HepG2 (cell line): Measurements from ENCODE around the gene SULT1A3. TPM values are rescaled to one million over a fixed set of nuclear protein-coding genes. Genes with fewer than 3 reads are reported as not detected.
"Not testable (repeated sequence)": the region's sequence is repeated elsewhere in the genome, so short reads cannot be mapped to it uniquely, and the experiment has no call there.

Experiments
- ATAC-seq: fragments of 200-7000 bp; cut with Tn5 transposase; 3 replicates; pipeline ENCODE4 v1.9.1; 2020; ENCODE audit warnings: mild to moderate bottlenecking, moderate library complexity
- BruUV-seq: library from RNA; stranded (reverse); fragments of 400-500 nt; replicated peaks from 2 replicates; lab custom pipeline; 2021; lab: Mats Ljungman, UMichigan
- CTCF ChIA-PET: fragments of 300-600 bp; formaldehyde crosslinking; extraction: SDS; loops from one replicate; lab custom pipeline; 2021; ENCODE audit warnings: low total read pairs, inconsistent platforms, low intra/inter-chr PET ratio; lab: Yijun Ruan, JAX
- POLR2A ChIA-PET: fragments of 350-600 bp; sonication (Branson Sonifier 250); formaldehyde crosslinking; loops from one replicate; lab custom pipeline; 2020; ENCODE audit warnings: antibody characterized with exemption, inconsistent platforms; lab: Yijun Ruan, JAX
- DNase-seq: peaks from one replicate; pipeline ENCODE4 v3.0.0-alpha.2; 2015; ENCODE audit warnings: low spot score
- FAIRE-seq: peaks from 3 replicates; lab custom pipeline; 2011; peaks lifted over from hg19 to GRCh38; lab: Jason Lieb, UNC
- H2AFZ ChIP-seq: one replicate; pipeline ENCODE4 v1.6.1; 2011; ENCODE audit warnings: low read length, inconsistent platforms
- H3K27ac ChIP-seq: fragments of 300-600 bp; 3 replicates; pipeline ENCODE4 v1.8.0; 2011; ENCODE audit warnings: mixed run types, mild to moderate bottlenecking, mixed read lengths, low read length, inconsistent platforms; ENCODE audit not compliant: insufficient read depth; ENCODE audit errors: extremely low read length
- H3K27me3 ChIP-seq, 2 experiments: fragments of 200-600 bp in 1 of 2; 2 replicates in 1 of 2; 3 replicates in 1 of 2; pipeline versions ENCODE4 v1.6.0 to v1.8.0; 2011; ENCODE audit warnings: low read length in 2 of 2, mild to moderate bottlenecking in 2 of 2, moderate library complexity in 2 of 2, inconsistent platforms in 1 of 2; ENCODE audit not compliant: insufficient read depth in 2 of 2, control insufficient read depth in 1 of 2
- H3K36me3 ChIP-seq, 2 experiments: fragments of 200-600 bp in 1 of 2; replicated peaks in 1 of 2; 2 replicates in 1 of 2; 3 replicates in 1 of 2; pipeline versions ENCODE4 v1.5.1 to v1.8.0; 2011; ENCODE audit warnings: low read length in 2 of 2, inconsistent platforms in 1 of 2; ENCODE audit not compliant: insufficient read depth in 2 of 2, control insufficient read depth in 1 of 2
- H3K4me1 ChIP-seq: 2 replicates; pipeline ENCODE4 v1.5.1; 2012; ENCODE audit warnings: low read length, inconsistent platforms; ENCODE audit not compliant: insufficient read depth
- H3K4me2 ChIP-seq: 2 replicates; pipeline ENCODE4 v1.6.0; 2011; ENCODE audit warnings: low read depth, low read length, inconsistent platforms
- H3K4me3 ChIP-seq, 3 experiments: fragments of 200-600 bp in 1 of 3; sonication (generic), shearing (Covaris generic) in 1 of 3; replicated peaks in 1 of 3; 2 replicates each; pipeline ENCODE4 v1.5.1; 2011 to 2016; ENCODE audit warnings: low read length in 3 of 3, inconsistent platforms in 2 of 3, low read depth in 2 of 3, mild to moderate bottlenecking in 2 of 3, control low read depth in 1 of 3, mixed read lengths in 1 of 3; ENCODE audit not compliant: insufficient read depth in 1 of 3
- H3K79me2 ChIP-seq: one replicate; pipeline ENCODE4 v1.6.1; 2011; ENCODE audit warnings: low read length, inconsistent platforms; ENCODE audit not compliant: insufficient read depth
- H3K9ac ChIP-seq: 2 replicates; pipeline ENCODE4 v1.6.0; 2011; ENCODE audit warnings: mild to moderate bottlenecking, low read depth, low read length, inconsistent platforms; ENCODE audit not compliant: insufficient read depth
- H3K9me3 ChIP-seq: 2 replicates; pipeline ENCODE4 v1.5.1; 2012; ENCODE audit warnings: mild to moderate bottlenecking, low read length
- H4K20me1 ChIP-seq: 2 replicates; pipeline ENCODE4 v1.6.0; 2011; ENCODE audit warnings: inconsistent platforms, mild to moderate bottlenecking, low read length, moderate library complexity; ENCODE audit not compliant: insufficient read depth
- EP300 ChIP-seq, 3 experiments: sonication (generic) in 1 of 3; formaldehyde crosslinking in 1 of 3; IDR thresholded peaks; 2 replicates each; pipeline versions ENCODE4 v1.5.1 to v1.6.1; 2011 to 2020; ENCODE audit warnings: low read depth in 2 of 3, low read length in 2 of 3, borderline replicate concordance in 1 of 3, improper control_type of control experiment in 1 of 3, mild to moderate bottlenecking in 1 of 3, missing genetic modification reagents in 1 of 3, moderate library complexity in 1 of 3
- ISX ChIP-seq: sonication (generic); formaldehyde crosslinking; conservative IDR thresholded peaks from 2 replicates; pipeline ENCODE4 v1.5.0; 2020; ENCODE audit warnings: missing genetic modification reagents
- WGBS: methylation state at CpG from one replicate; pipeline ENCODE4 v1.1.6; 2017; ENCODE audit warnings: low lambda C conversion rate; 5-methylcytosine and 5-hydroxymethylcytosine counted together
- in situ Hi-C: cut with HindIII; loops from 2 replicates; pipeline ENCODE4 v1.10.0; 2017; ENCODE audit warnings: low pct_unique_long_range_greater_than_20kb; ENCODE audit not compliant: extremely low pct_ligation_motif_present
- intact Hi-C: fragments of 100-400 bp; cut with micrococcal nuclease; formaldehyde crosslinking; loops from one replicate; pipeline ENCODE4 v1.10.0; 2022; ENCODE audit not compliant: unreplicated experiment
- polyA plus RNA-seq, 8 experiments: library from polyadenylated mRNA; depleted of rRNA in 3 of 8; stranded (reverse) in 7 of 8; unstranded in 1 of 8; fragments of >200 nt; fragmentation: Illumina TruSeq in 4 of 8; extraction: Trizol in 4 of 8; gene quantifications; 2 replicates each; pipeline versions ENCODE4 v1.2.1 to v1.2.3, GENCODE V29; 2011 to 2016; ENCODE audit warnings: low read depth in 4 of 8, missing spikeins in 1 of 8, mixed read lengths in 1 of 8; ENCODE audit not compliant: insufficient read depth in 1 of 8
- total RNA-seq, 5 experiments: library from RNA; depleted of rRNA; stranded (reverse); fragments of >200 nt; fragmentation: Illumina TruSeq; extraction: Trizol; gene quantifications; 2 replicates each; pipeline ENCODE4 v1.2.3, GENCODE V29; 2016; ENCODE audit warnings: low read depth in 1 of 5
- TF ChIP-seq, protein P1 (sequence below): sonication (generic); formaldehyde crosslinking; IDR thresholded peaks from 2 replicates; pipeline ENCODE4 v1.5.0; 2020; ENCODE audit warnings: mild to moderate bottlenecking, missing genetic modification reagents

Gene SULT1A3
- total and polyA plus RNA-seq, 2 of the 13 experiments (the other 11 are each of a cell fraction or from before 2014, with no cell fraction given) = 21.0 to 28.3 TPM

DNA sequence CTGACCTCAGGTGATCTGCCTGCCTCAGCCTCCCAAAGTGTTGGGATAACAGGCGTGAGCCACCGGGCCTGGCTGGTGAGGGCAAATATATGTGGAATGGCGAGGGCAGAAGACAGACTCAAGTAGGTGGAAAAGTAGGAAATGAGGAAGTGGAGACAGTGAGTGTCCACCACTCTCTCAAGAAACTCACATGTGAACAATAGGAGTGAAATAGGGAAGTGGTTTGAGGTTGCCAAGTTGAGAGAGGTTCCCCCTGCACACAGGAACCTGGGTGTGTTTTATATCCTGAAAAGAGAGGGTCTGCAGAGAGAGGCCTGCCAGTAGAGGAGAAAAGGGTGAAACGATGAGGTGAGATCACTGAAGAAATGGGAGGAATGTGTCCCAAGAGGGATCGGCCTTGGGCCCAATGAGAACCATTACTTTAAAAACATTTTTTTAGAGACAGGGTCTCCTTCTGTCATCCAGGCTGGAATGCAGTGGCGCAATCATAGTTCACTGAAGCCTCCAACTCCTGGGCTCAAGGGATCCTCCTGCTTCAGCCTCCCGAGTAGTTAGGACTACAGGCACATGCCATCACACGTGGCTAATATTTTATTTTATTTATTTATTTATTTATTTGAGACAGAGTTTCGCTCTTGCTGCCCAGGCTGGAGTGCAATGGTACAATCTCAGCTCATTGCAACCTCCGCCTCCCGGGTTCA lies 32.7 kb upstream of the SULT1A3 start (continued):
- TF ChIP-seq, protein P1, sequence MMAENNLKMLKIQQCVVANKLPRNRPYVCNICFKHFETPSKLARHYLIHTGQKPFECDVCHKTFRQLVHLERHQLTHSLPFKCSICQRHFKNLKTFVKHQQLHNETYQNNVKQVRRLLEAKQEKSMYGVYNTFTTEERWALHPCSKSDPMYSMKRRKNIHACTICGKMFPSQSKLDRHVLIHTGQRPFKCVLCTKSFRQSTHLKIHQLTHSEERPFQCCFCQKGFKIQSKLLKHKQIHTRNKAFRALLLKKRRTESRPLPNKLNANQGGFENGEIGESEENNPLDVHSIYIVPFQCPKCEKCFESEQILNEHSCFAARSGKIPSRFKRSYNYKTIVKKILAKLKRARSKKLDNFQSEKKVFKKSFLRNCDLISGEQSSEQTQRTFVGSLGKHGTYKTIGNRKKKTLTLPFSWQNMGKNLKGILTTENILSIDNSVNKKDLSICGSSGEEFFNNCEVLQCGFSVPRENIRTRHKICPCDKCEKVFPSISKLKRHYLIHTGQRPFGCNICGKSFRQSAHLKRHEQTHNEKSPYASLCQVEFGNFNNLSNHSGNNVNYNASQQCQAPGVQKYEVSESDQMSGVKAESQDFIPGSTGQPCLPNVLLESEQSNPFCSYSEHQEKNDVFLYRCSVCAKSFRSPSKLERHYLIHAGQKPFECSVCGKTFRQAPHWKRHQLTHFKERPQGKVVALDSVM = peak; percentile 95
- TF ChIP-seq ISX = no peak
- TF ChIP-seq EP300 (IDR thresholded peaks at IDR 0.05; ENCODE audit: low read depth in 2 of 2, low read length in 2 of 2) = no peak
- no peak for TF ChIP-seq EP300 (CRISPR knock-in tag; IDR thresholded peaks at IDR 0.05; ENCODE audit: borderline replicate concordance)
- TF ChIP-seq, all 625 proteins: peak for 5

DNA sequence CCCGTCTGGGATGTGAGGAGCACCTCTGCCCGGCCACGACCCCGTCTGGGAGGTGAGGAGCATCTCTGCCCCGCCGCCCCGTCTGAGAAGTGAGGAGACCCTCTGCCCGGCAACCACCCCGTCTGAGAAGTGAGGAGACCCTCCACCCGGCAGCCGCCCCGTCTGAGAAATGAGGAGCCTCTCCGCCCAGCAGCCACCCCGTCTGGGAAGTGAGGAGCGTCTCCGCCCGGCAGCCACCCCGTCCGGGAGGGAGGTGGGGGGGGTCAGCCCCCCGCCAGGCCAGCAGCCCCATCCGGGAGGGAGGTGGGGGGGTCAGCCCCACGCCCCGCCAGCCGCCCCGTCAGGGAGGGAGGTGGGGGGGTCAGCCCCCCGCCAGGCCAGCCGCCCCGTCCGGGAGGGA lies 30.3 kb upstream of the SULT1A3 start:
- H3K27ac ChIP-seq, H2AFZ ChIP-seq, H3K4me3 ChIP-seq, H3K4me2 ChIP-seq, BruUV-seq, in situ Hi-C loops, H3K79me2 ChIP-seq, CTCF ChIA-PET, DNase-seq, H3K36me3 ChIP-seq, H3K4me1 ChIP-seq, H4K20me1 ChIP-seq, FAIRE-seq, H3K9me3 ChIP-seq, ATAC-seq, H3K9ac ChIP-seq, POLR2A ChIA-PET, H3K27me3 ChIP-seq, intact Hi-C loops: not testable (repeated sequence)
- 91% methylated on average over 11 of the region's 29 CpGs for WGBS

DNA sequence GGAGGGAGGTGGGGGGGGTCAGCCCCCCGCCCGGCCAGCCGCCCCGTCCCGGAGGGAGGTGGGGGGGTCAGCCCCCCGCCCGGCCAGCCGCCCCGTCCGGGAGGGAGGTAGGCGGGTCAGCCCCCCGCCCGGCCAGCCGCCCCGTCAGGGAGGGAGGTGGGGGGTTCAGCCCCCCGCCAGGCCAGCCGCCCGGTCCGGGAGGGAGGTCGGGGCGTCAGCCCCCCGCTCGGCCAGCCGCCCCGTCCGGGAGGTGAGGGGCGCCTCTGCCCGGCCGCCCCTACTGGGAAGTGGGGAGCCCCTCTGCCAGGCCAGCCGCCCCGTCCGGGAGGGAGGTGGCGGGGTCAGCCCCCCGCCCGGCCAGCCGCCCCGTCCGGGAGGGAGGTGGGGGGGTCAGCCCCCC lies 29.6 kb upstream of the SULT1A3 start:
- intact Hi-C loops, CTCF ChIA-PET, H4K20me1 ChIP-seq, H3K4me3 ChIP-seq, FAIRE-seq, H3K4me2 ChIP-seq, H3K36me3 ChIP-seq, H3K4me1 ChIP-seq, H3K9ac ChIP-seq, in situ Hi-C loops, H3K27ac ChIP-seq, ATAC-seq, H3K79me2 ChIP-seq, POLR2A ChIA-PET, BruUV-seq, H3K27me3 ChIP-seq, H2AFZ ChIP-seq, DNase-seq, H3K9me3 ChIP-seq: not testable (repeated sequence)
- WGBS = 87% methylated on average over 9 of the region's 38 CpGs
